OCI-LY7 (cell line): Measurements from ENCODE around the gene SORBS2. TPM values are rescaled to one million over a fixed set of nuclear protein-coding genes. Genes with fewer than 3 reads are reported as not detected.

ENCODE experiments used
- BruUV-seq: library from RNA; stranded (reverse); fragments of 400-500 nt; replicated peaks from 2 replicates; lab custom pipeline; 2021; lab: Mats Ljungman, UMichigan
- CTCF ChIA-PET: fragments of 300-600 bp; sonication (Branson Sonifier 250); formaldehyde crosslinking; loops from one replicate; lab custom pipeline; 2022; ENCODE audit warnings: antibody characterized with exemption; ENCODE audit not compliant: unreplicated experiment; lab: Charles Lee
- POLR2A ChIA-PET: fragments of 300-600 bp; sonication (Branson Sonifier 250); formaldehyde crosslinking; loops from one replicate; lab custom pipeline; 2022; ENCODE audit warnings: antibody characterized with exemption; lab: Charles Lee
- DNase-seq: peaks from one replicate; pipeline ENCODE4 v3.0.0-alpha.2; 2015; ENCODE audit warnings: low spot score
- H2AFZ ChIP-seq: fragments of 200-600 bp; sonication (generic), shearing (Covaris generic); 2 replicates; pipeline ENCODE4 v1.6.1; 2014; ENCODE audit warnings: mild to moderate bottlenecking, antibody characterized with exemption, low read length, moderate library complexity
- H3K27ac ChIP-seq: fragments of 200-600 bp; sonication (generic); 2 replicates; pipeline ENCODE4 v1.5.1; 2014; ENCODE audit warnings: mixed run types, low read depth, mild to moderate bottlenecking, moderate library complexity, low read length, inconsistent platforms; ENCODE audit not compliant: poor library complexity, severe bottlenecking
- H3K36me3 ChIP-seq: fragments of 200-600 bp; sonication (generic); 2 replicates; pipeline ENCODE4 v1.6.1; 2014; ENCODE audit warnings: mild to moderate bottlenecking, antibody characterized with exemption, low read length, moderate library complexity, mixed read lengths; ENCODE audit not compliant: insufficient read depth
- H3K4me1 ChIP-seq: fragments of 200-600 bp; sonication (generic); 2 replicates; pipeline ENCODE4 v1.5.1; 2014; ENCODE audit warnings: mild to moderate bottlenecking, low read length; ENCODE audit not compliant: insufficient read depth, poor library complexity, severe bottlenecking
- H3K4me2 ChIP-seq: fragments of 200-600 bp; sonication (generic); 2 replicates; pipeline ENCODE4 v1.6.1; 2014; ENCODE audit warnings: mild to moderate bottlenecking, low read length
- H3K4me3 ChIP-seq: fragments of 200-600 bp; sonication (generic); 2 replicates; pipeline ENCODE4 v1.5.1; 2014; ENCODE audit warnings: mild to moderate bottlenecking, low read depth, low read length; ENCODE audit not compliant: poor library complexity, severe bottlenecking
- H3K79me2 ChIP-seq: fragments of 200-600 bp; sonication (generic); 2 replicates; pipeline ENCODE4 v1.6.1; 2016; ENCODE audit warnings: low read depth, mild to moderate bottlenecking, low read length, moderate library complexity, mixed read lengths; ENCODE audit not compliant: insufficient read depth
- H3K9me2 ChIP-seq: fragments of 200-600 bp; sonication (generic); 2 replicates; pipeline ENCODE4 v1.6.1; 2016; ENCODE audit warnings: mild to moderate bottlenecking, low read length, mixed read lengths; ENCODE audit not compliant: insufficient read depth
- H3K9me3 ChIP-seq: fragments of 200-600 bp; sonication (generic); 2 replicates; pipeline ENCODE4 v1.6.1; 2014; ENCODE audit warnings: mild to moderate bottlenecking, mixed run types, low read length, mixed read lengths
- H4K20me1 ChIP-seq: fragments of 200-600 bp; sonication (generic); 2 replicates; pipeline ENCODE4 v1.6.1; 2014; ENCODE audit warnings: mild to moderate bottlenecking, antibody characterized with exemption, low read length, moderate library complexity, mixed read lengths; ENCODE audit not compliant: insufficient read depth
- CTCF ChIP-seq: fragments of 200-600 bp; sonication (generic); conservative IDR thresholded peaks from 2 replicates; pipeline ENCODE4 v1.5.1; 2014; ENCODE audit warnings: mild to moderate bottlenecking, antibody characterized with exemption, low read length, moderate library complexity, mixed read lengths
- EZH2phosphoT487 ChIP-seq: fragments of 200-600 bp; sonication (generic); IDR thresholded peaks from 2 replicates; pipeline ENCODE4 v1.6.1; 2018; ENCODE audit warnings: low read depth, borderline replicate concordance, mild to moderate bottlenecking, mixed run types, antibody characterized with exemption, low read length, moderate library complexity, mixed read lengths
- intact Hi-C: fragments of 100-400 bp; cut with micrococcal nuclease; formaldehyde crosslinking; loops from one replicate; pipeline ENCODE4 v1.10.0; 2022; ENCODE audit not compliant: unreplicated experiment
- total RNA-seq, 2 experiments: library from RNA; depleted of rRNA in 1 of 2; stranded (reverse); fragments of >200 nt in 1 of 2; shearing (Covaris generic) in 1 of 2; gene quantifications; 2 replicates each; pipeline ENCODE4 v1.2.3, GENCODE V29; 2014 to 2022

Gene SORBS2
- total RNA-seq, 2 experiments from 2014 or later: 33.2 to 43.5 TPM

GRCh38 chr4:185664481-185664880, 147.5 kb downstream of the SORBS2 start:
- intact Hi-C loops: no loop called here
- no TSS peak for BruUV-seq
- Histone ChIP-seq H2AFZ (no peak overlapping the region), H3K36me3 (peaks cover 4% of the 10 kb centered on the region; the same call in 1 of the 2 replicates), H3K4me2 (no peak overlapping the region), H3K9me2 (no peaks in the 10 kb centered on the region), H3K4me3 (no peak overlapping the region), H3K9me3 (no peaks in the 10 kb centered on the region), H3K79me2 (no peaks in the 10 kb centered on the region), H3K27ac (no peak overlapping the region), H3K4me1 (no peaks in the 10 kb centered on the region), H4K20me1 (no peaks in the 10 kb centered on the region)
- CTCF ChIA-PET: no interaction called here
- no peak for DNase-seq
- TF ChIP-seq EZH2phosphoT487: no peak
- no peak for TF ChIP-seq CTCF
- POLR2A ChIA-PET: interaction anchor here (0.6 kb wide), 1 partner anchor 473 kb away, joined by 5 read pairs; no protein-coding TSS in a partner anchor

- Histone ChIP-seq H3K9me2 (no peaks in the 10 kb centered on the region), H3K4me2 (no peak overlapping the region), H3K36me3 (peaks cover 7% of the 10 kb centered on the region; the same call in 1 of the 2 replicates), H3K27ac (no peak overlapping the region), H3K79me2 (no peaks in the 10 kb centered on the region), H3K4me3 (no peak overlapping the region), H2AFZ (no peak overlapping the region), H3K4me1 (no peaks in the 10 kb centered on the region), H3K9me3 (no peaks in the 10 kb centered on the region), H4K20me1 (no peaks in the 10 kb centered on the region)
- DNase-seq: no peak
- POLR2A ChIA-PET: interaction anchor here (1.1 kb wide), 1 partner anchor 15 kb away, joined by 3 read pairs; no protein-coding TSS in a partner anchor
- intact Hi-C loops: no loop called here
- BruUV-seq: no TSS peak
- TF ChIP-seq EZH2phosphoT487 (no peak), CTCF (no peak)
- CTCF ChIA-PET: no interaction called here
Measured at GRCh38 chr4:185662030-185662778, 149.8 kb downstream of the SORBS2 start.

GRCh38 chr4:185660340-185660739, 151.7 kb downstream of the SORBS2 start:
- CTCF ChIA-PET: no interaction called here
- BruUV-seq: no TSS peak
- no peaks in the 10 kb centered on the region for H4K20me1 ChIP-seq
- POLR2A ChIA-PET: interaction anchor here (1.0 kb wide), 1 partner anchor 84 kb away, joined by 5 read pairs; no protein-coding TSS in a partner anchor
- no peaks in the 10 kb centered on the region for H3K79me2 ChIP-seq
- H3K4me1 ChIP-seq: no peaks in the 10 kb centered on the region
- no peak overlapping the region for H3K4me3 ChIP-seq
- TF ChIP-seq EZH2phosphoT487 (no peak), CTCF (no peak)
- H2AFZ ChIP-seq: no peak overlapping the region
- no peaks in the 10 kb centered on the region for H3K9me2 ChIP-seq
- H3K4me2 ChIP-seq: no peak overlapping the region
- intact Hi-C loops: no loop called here
- peaks cover 13% of the 10 kb centered on the region; the same call in 1 of the 2 replicates for H3K36me3 ChIP-seq
- DNase-seq: no peak
- H3K27ac ChIP-seq: no peak overlapping the region
- no peaks in the 10 kb centered on the region for H3K9me3 ChIP-seq
